NCI-H460 (cell line): Measurements from ENCODE around the gene TMEM164. TPM values are rescaled to one million over a fixed set of nuclear protein-coding genes. Genes with fewer than 3 reads are reported as not detected.

Experiments
- DNase-seq: peaks from one replicate; pipeline ENCODE4 v3.0.0-alpha.2; 2016; ENCODE audit warnings: low read depth; ENCODE audit errors: extremely low read depth
- total RNA-seq: library from RNA; depleted of rRNA; stranded (reverse); fragments of >200 nt; shearing (Covaris generic); gene quantifications from 2 replicates; pipeline ENCODE4 v1.2.3, GENCODE V29; 2014

The TMEM164 gene
- total RNA-seq, 1 experiment from 2014 or later: 24.9 TPM

DNA sequence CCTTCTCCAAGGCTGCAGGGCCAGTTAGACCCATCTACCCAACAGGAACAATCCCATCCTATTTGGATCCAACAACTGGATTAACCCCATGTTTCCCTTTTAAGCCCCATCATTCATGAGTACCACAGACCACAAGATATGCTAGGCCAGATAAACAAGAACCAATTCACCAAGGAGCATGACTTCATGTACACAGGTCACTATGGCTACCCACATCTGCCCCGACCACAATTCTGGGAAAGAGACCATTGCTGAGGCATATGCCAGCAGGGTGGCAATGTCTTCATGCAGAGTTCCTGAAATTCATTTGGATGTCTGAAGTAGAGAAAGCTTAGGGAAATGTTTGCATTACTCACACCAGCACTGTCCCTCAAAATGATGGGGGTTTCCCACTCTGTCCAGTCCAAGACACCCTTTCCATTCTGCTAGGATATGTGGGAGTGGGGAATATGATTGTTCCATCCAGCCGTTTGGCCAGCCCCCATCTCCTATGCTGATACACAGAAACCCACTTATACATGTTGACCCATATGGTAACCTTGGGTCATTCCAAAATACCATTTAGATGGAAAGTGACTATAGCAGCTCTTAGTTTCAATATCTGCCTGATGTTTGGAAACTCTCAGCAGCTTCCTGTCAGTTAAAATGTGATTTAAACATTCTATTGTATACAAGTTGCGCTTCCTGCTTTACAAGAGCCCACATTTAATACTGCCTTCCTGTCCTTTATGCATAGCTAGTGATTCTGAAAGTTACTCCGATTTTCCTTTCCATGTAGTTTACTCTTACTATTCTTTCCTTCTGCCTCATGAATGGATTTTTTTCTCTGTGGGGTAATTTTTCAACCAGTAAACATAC, 186.0 kb downstream of the TMEM164 start:
- no peak for DNase-seq

- DNase-seq: no peak
Measured at GRCh38 chrX:110192516-110192915, 189.6 kb downstream of the TMEM164 start.

- no peak for DNase-seq
Measured at GRCh38 chrX:110194977-110195376, 192.1 kb downstream of the TMEM164 start.

DNA sequence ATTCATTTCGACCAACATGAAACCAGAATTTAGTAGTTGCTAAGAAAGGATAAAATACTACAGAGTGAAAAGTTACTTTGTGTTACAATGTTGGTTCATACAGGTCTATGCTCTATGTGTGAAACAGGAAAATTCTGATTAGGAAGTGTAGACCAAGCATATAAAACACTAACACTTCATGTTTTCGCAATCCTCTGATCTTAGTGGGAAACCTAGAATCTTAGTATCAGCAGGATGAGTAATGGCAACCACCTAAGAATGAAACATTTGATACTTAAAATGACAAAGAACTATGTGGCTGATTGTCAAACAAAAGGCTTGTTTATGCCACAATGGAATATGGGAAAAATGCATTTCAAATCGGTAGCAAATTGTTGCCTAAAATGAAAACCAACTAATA, 198.9 kb downstream of the TMEM164 start:
- no peak for DNase-seq

- DNase-seq: no peak
Measured at GRCh38 chrX:110204986-110205385, 202.1 kb downstream of the TMEM164 start.

- DNase-seq: no peak
Measured at GRCh38 chrX:110208092-110208491, 205.2 kb downstream of the TMEM164 start.

- peak; percentile 37 for DNase-seq
Measured at GRCh38 chrX:110210417-110211139, 207.7 kb downstream of the TMEM164 start.

DNA sequence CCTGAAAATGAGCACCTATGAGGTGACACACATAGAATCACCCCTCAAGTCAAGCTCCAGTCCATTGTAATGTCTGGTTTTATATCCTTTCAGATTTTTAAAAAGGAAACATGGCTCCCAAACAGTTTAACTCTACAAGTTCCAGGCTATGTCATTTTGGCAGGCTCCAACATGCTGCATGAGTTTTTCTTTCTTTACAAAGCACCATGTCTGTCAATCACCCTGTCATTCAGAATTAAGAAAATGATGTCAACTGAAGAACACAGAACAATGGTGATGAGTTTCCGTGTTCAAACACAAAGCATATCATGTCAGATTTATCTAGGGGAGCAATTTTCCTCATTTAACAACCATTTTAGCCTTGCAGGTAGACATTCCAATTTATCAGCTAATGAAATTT, 208.4 kb downstream of the TMEM164 start:
- DNase-seq: no peak

- DNase-seq: no peak
Measured at GRCh38 chrX:110212299-110212698, 209.4 kb downstream of the TMEM164 start.

- no peak for DNase-seq
Measured at GRCh38 chrX:110213183-110213582, 210.3 kb downstream of the TMEM164 start.

DNA sequence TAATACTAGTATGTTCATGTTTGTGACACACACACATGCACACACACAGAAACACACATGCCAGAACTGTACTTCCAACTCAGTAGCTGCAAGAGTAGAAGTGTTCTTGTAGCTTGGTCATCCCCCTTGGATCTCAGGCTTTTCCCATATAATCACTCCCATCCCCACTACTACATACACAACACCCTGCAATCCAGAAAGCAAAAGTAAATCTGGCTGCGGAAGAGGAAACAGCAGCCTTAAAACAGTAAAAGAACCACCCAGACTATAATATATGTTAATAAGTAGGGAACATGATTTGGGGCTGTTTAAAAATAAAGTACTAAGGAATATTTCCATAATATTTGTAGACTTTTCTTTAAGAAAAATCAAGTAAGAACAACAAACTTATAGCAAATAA, 211.8 kb downstream of the TMEM164 start:
- DNase-seq: no peak

DNA sequence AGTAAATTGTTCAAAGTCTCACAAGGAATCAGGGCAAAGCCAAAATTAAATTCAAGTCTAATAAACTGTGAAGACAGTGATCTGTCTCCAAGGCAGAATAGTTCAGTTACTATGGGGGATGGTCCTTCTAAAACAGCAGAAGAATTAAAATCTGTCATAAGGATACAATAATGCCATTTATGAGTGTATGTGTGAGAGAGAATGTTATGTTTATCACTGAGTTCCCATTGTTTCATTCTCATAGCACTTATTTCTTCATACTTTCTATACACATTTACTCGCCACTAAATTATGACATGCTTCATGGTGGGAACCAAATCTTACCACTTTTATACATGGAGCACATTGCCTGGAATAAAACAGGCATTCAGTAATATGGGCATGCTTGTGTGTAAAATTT, 212.5 kb downstream of the TMEM164 start:
- DNase-seq: no peak

DNA sequence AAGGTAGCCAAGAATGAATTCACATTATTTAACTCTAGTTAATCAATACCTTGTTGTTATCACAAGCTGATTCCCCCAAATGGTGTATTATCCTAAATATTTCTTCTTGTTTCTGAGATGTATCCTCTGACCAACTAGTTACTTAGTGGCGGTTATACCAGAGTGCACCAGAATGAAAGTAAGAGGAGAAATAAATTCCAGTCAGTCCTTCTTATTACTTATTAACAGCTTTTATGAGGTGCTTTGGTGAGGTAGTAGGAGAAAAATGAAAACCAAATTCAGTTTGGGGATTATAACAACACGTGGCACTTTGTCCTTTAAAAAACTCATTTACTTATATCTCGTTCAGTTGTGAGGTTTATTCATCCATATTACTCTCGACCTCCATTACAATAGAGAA, 213.1 kb downstream of the TMEM164 start:
- no peak for DNase-seq

GRCh38 chrX:110218591-110218990, 215.7 kb downstream of the TMEM164 start:
- DNase-seq: no peak

DNA sequence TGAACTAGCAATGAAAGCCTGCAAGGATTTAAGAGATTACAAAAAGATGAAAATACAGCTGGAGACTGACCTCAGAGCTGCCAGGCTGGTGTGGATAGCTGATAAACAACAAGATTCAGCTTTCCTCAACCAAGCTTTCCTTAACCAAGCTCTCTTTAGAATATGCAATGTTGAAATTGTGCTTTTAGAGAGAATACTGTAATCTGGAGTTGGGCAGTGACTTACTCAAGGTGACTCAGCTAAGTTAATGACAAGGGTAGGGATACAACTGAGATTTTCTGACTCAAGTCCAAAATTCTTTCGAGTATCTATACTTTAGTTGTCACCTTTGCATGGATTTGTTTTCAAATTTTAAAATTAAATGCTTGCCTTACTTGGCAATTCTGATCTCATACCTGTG, 217.0 kb downstream of the TMEM164 start:
- DNase-seq: peak; percentile 24

GRCh38 chrX:110222497-110223257, 219.8 kb downstream of the TMEM164 start:
- no peak for DNase-seq

DNA sequence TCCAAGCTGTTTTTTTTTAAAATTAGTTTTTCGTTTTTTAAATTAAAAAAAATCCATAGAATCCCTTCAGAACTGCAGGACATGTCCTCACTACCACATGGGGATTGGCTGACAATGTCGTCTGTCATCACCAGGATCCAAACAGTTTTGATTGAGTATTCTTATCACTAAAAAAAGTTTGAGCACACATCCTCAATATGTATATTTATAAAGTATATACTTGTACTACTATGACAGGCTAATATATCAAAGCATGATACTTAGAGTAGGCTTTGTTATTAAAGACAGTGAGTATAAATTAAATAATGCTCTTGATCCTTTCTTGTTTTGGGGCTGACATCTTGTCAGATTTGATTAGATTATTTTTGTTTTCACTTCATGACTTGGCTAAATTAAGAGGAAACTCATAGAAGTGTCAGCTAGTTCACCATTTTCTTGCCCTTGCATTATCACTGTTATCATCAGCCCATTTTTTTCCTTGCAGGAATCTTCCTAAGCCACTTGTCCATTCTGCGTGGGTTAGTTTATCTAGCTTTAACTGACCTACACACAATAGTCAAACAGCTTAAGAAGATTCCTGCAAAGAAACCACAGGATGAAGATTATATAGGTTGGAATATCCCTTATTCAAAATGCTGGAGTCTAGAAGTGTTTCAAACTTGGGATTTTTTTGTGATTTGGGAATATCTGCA, 222.2 kb downstream of the TMEM164 start:
- DNase-seq: no peak

GRCh38 chrX:110226931-110227330, 224.0 kb downstream of the TMEM164 start:
- DNase-seq: no peak
